Measurements from ENCODE around the gene PDHB. TPM values are rescaled to one million over a fixed set of nuclear protein-coding genes. Genes with fewer than 3 reads are reported as not detected.
"Not testable (repeated sequence)": the region's sequence is repeated elsewhere in the genome, so short reads cannot be mapped to it uniquely, and the experiment has no call there.

PDHB gene
- total RNA-seq, 1 donor from 2014 or later: 76.9 TPM

- Mint-ChIP-seq H3K27me3 (no peaks in the 10 kb centered on the region), H3K27ac (no peak overlapping the region), H3K9me3 (peaks cover 6% of the 10 kb centered on the region), H3K36me3 (peaks cover 4% of the 10 kb centered on the region), H3K4me3 (no peak overlapping the region), H3K4me1 (ENCODE audit: unreplicated experiment) (peaks cover 14% of the 10 kb centered on the region)
- TF ChIP-seq CTCF (conservative IDR thresholded peaks at IDR 0.05): no peak
- no peak for DNase-seq (ENCODE audit: extremely low spot score, unreplicated experiment)
These were observed 25.5 kb upstream of the PDHB start for GRCh38 chr3:58459160-58459559.

- no peak for TF ChIP-seq CTCF (conservative IDR thresholded peaks at IDR 0.05)
- peaks cover 4% of the 10 kb centered on the region for H3K36me3 Mint-ChIP-seq
- no peak overlapping the region for H3K4me3 Mint-ChIP-seq
- peaks cover 15% of the 10 kb centered on the region for H3K9me3 Mint-ChIP-seq
- DNase-seq (ENCODE audit: extremely low spot score, unreplicated experiment): no peak
- H3K4me1 Mint-ChIP-seq (ENCODE audit: unreplicated experiment): no peaks in the 10 kb centered on the region
- H3K27ac Mint-ChIP-seq: no peak overlapping the region
- H3K27me3 Mint-ChIP-seq: no peaks in the 10 kb centered on the region
These were observed 18.5 kb upstream of the PDHB start for GRCh38 chr3:58452176-58452575.

GRCh38 chr3:58441514-58442450 is 8.2 kb upstream of the PDHB start:
- Mint-ChIP-seq H3K27me3 (no peaks in the 10 kb centered on the region), H3K27ac (no peak overlapping the region), H3K4me3 (no peak overlapping the region), H3K9me3 (no peaks in the 10 kb centered on the region), H3K36me3 (no peaks in the 10 kb centered on the region), H3K4me1 (ENCODE audit: unreplicated experiment) (peaks cover 6% of the 10 kb centered on the region)
- no peak for TF ChIP-seq CTCF (conservative IDR thresholded peaks at IDR 0.05)
- DNase-seq (ENCODE audit: extremely low spot score, unreplicated experiment): no peak

GRCh38 chr3:58440996-58441355 is 7.3 kb upstream of the PDHB start:
- not testable (repeated sequence) for H3K4me3 Mint-ChIP-seq; H3K36me3 Mint-ChIP-seq; DNase-seq (ENCODE audit: extremely low spot score, unreplicated experiment); H3K4me1 Mint-ChIP-seq (ENCODE audit: unreplicated experiment); H3K27ac Mint-ChIP-seq; H3K9me3 Mint-ChIP-seq; H3K27me3 Mint-ChIP-seq

- DNase-seq (ENCODE audit: extremely low spot score, unreplicated experiment); H3K27me3 Mint-ChIP-seq; H3K4me3 Mint-ChIP-seq; H3K27ac Mint-ChIP-seq; H3K9me3 Mint-ChIP-seq; H3K36me3 Mint-ChIP-seq: not testable (repeated sequence)
- H3K4me1 Mint-ChIP-seq (ENCODE audit: unreplicated experiment): peaks cover 28% of the 10 kb centered on the region
These were observed 3.6 kb upstream of the PDHB start for GRCh38 chr3:58437276-58437675.

- Mint-ChIP-seq H3K4me3 (peak overlapping the region; percentile 93), H3K27me3 (no peaks in the 10 kb centered on the region), H3K27ac (peak overlapping the region; percentile 81), H3K4me1 (ENCODE audit: unreplicated experiment) (peaks cover 35% of the 10 kb centered on the region), H3K9me3 (no peaks in the 10 kb centered on the region), H3K36me3 (peaks cover 6% of the 10 kb centered on the region)
- TF ChIP-seq CTCF (conservative IDR thresholded peaks at IDR 0.05): no peak
- DNase-seq (ENCODE audit: extremely low spot score, unreplicated experiment): no peak
These were observed 1.4 kb upstream of the PDHB start for GRCh38 chr3:58434990-58435389.
